Vagina (tissue), 2 donors: Measurements from ENCODE around the gene RAB17. TPM values are rescaled to one million over a fixed set of nuclear protein-coding genes. Genes with fewer than 3 reads are reported as not detected.
"Not testable (repeated sequence)": the region's sequence is repeated elsewhere in the genome, so short reads cannot be mapped to it uniquely, and the experiment has no call there.

ENCODE experiments used
- DNase-seq, 2 donors: peaks; one replicate each; pipeline ENCODE4 v3.0.0-alpha.2; 2017; ENCODE audit errors: extremely low spot score in 2 of 2
- H3K27ac ChIP-seq: fragments of 200-600 bp; sonication (generic); one replicate; pipeline ENCODE4 v1.5.1; 2019
- H3K27me3 ChIP-seq: fragments of 200-600 bp; sonication (generic); one replicate; pipeline ENCODE4 v1.5.1; 2019
- H3K36me3 ChIP-seq, 2 donors: fragments of 200-600 bp; sonication (generic); one replicate each; pipeline ENCODE4 v1.5.1; 2017 to 2019
- H3K4me1 ChIP-seq: fragments of 200-600 bp; sonication (generic); one replicate; pipeline ENCODE4 v1.5.1; 2019
- H3K4me3 ChIP-seq, 2 donors: fragments of 200-600 bp; sonication (generic); 1 replicate in 1 of 2; 2 replicates in 1 of 2; pipeline ENCODE4 v1.5.1; 2016 to 2019
- H3K9me3 ChIP-seq: fragments of 200-600 bp; sonication (generic); one replicate; pipeline ENCODE4 v1.5.1; 2019
- CTCF ChIP-seq, 3 experiments: fragments of 450-650 bp in 2 of 3; fragments of 200-600 bp in 1 of 3; sonication (generic) in 1 of 3; IDR thresholded peaks; one replicate each; pipeline ENCODE4 v1.5.1; 2017 to 2019; ENCODE audit warnings: antibody characterized with exemption in 3 of 3, mild to moderate bottlenecking in 2 of 3, moderate library complexity in 2 of 3
- POLR2A ChIP-seq, 2 donors: fragments of 450-650 bp; IDR thresholded peaks; one replicate each; pipeline ENCODE4 v1.6.1; 2017; ENCODE audit warnings: antibody characterized with exemption in 2 of 2, mild to moderate bottlenecking in 2 of 2, moderate library complexity in 2 of 2
- POLR2AphosphoS5 ChIP-seq, 2 donors: sonication (generic); formaldehyde crosslinking; IDR thresholded peaks; one replicate each; pipeline ENCODE4 v1.9.0; 2017; ENCODE audit warnings: antibody characterized with exemption in 2 of 2, mild to moderate bottlenecking in 2 of 2, low read depth in 1 of 2; ENCODE audit not compliant: insufficient read depth in 1 of 2
- intact Hi-C: fragments of 100-400 bp; cut with DNase I; formaldehyde crosslinking; loops from one replicate; pipeline ENCODE4 v1.15.1; 2023
- total RNA-seq: library from RNA; depleted of rRNA; stranded (reverse); fragments of >200 nt; gene quantifications from one replicate; pipeline ENCODE4 v1.2.3, GENCODE V29; 2016

Gene RAB17
- total RNA-seq, 1 donor from 2014 or later, result not detected

GRCh38 chr2:237612527-237613357 lies 22.2 kb upstream of the RAB17 start:
- TF ChIP-seq CTCF (IDR thresholded peaks at IDR 0.05) (no peak), POLR2A (IDR thresholded peaks at IDR 0.05) (no peak), POLR2AphosphoS5 (IDR thresholded peaks at IDR 0.05; ENCODE audit: insufficient read depth in 1 of 2, low read depth in 1 of 2) (no peak)
- no peaks in the 10 kb centered on the region for H3K27me3 ChIP-seq
- DNase-seq, result no peak

GRCh38 chr2:237606522-237606921 lies 16.0 kb upstream of the RAB17 start:
- intact Hi-C loops, H3K27ac ChIP-seq, H3K36me3 ChIP-seq, H3K4me3 ChIP-seq, DNase-seq, H3K9me3 ChIP-seq, H3K27me3 ChIP-seq: not testable (repeated sequence)
- H3K4me1 ChIP-seq, result peaks cover 11% of the 10 kb centered on the region

More at GRCh38 chr2:237612527-237613357, 22.2 kb upstream of the RAB17 start:
- Histone ChIP-seq H3K9me3 (no peaks in the 10 kb centered on the region), H3K4me3 (no peak overlapping the region), H3K27ac (no peak overlapping the region), H3K36me3 (no peaks in the 10 kb centered on the region), H3K4me1 (peaks cover 33% of the 10 kb centered on the region)
- intact Hi-C loops, result no loop called here

GRCh38 chr2:237604960-237605359 lies 14.4 kb upstream of the RAB17 start:
- no peaks in the 10 kb centered on the region for H3K27me3 ChIP-seq
- H3K27ac ChIP-seq, result no peak overlapping the region
- H3K9me3 ChIP-seq, result no peaks in the 10 kb centered on the region
- TF ChIP-seq POLR2A (IDR thresholded peaks at IDR 0.05), result no peak
- no peaks in the 10 kb centered on the region for H3K36me3 ChIP-seq
- no peak for DNase-seq
- H3K4me1 ChIP-seq, result peaks cover 16% of the 10 kb centered on the region
- no peak overlapping the region for H3K4me3 ChIP-seq
- intact Hi-C loops, result no loop called here

GRCh38 chr2:237604391-237604790 lies 13.9 kb upstream of the RAB17 start:
- no peak for TF ChIP-seq POLR2A (IDR thresholded peaks at IDR 0.05)
- TF ChIP-seq POLR2AphosphoS5 (IDR thresholded peaks at IDR 0.05; ENCODE audit: insufficient read depth in 1 of 2, low read depth in 1 of 2), result no peak
- no peak for TF ChIP-seq CTCF (IDR thresholded peaks at IDR 0.05)
- H3K4me3 ChIP-seq, result no peak overlapping the region
- no peaks in the 10 kb centered on the region for H3K36me3 ChIP-seq
- no peaks in the 10 kb centered on the region for H3K27me3 ChIP-seq
- DNase-seq, result no peak
- peaks cover 16% of the 10 kb centered on the region for H3K4me1 ChIP-seq
- intact Hi-C loops, result no loop called here
- no peaks in the 10 kb centered on the region for H3K9me3 ChIP-seq
- peak overlapping the region; percentile 63 for H3K27ac ChIP-seq

- TF ChIP-seq POLR2A (IDR thresholded peaks at IDR 0.05) (peak in 1 of 2 donors; percentile 37), CTCF (IDR thresholded peaks at IDR 0.05) (no peak), POLR2AphosphoS5 (IDR thresholded peaks at IDR 0.05; ENCODE audit: insufficient read depth in 1 of 2, low read depth in 1 of 2) (peak; percentile 39 to 84)
- no peaks in the 10 kb centered on the region for H3K9me3 ChIP-seq
- H3K36me3 ChIP-seq, result no peaks in the 10 kb centered on the region
- no peaks in the 10 kb centered on the region for H3K27me3 ChIP-seq
- peak overlapping the region; percentile 63 for H3K27ac ChIP-seq
- no peak overlapping the region for H3K4me3 ChIP-seq
- intact Hi-C loops, result no loop called here
- H3K4me1 ChIP-seq, result peaks cover 16% of the 10 kb centered on the region
- no peak for DNase-seq
Measured at GRCh38 chr2:237603718-237604362, 13.3 kb upstream of the RAB17 start.
